ENCODE data around the gene ZNF492.

DNA sequence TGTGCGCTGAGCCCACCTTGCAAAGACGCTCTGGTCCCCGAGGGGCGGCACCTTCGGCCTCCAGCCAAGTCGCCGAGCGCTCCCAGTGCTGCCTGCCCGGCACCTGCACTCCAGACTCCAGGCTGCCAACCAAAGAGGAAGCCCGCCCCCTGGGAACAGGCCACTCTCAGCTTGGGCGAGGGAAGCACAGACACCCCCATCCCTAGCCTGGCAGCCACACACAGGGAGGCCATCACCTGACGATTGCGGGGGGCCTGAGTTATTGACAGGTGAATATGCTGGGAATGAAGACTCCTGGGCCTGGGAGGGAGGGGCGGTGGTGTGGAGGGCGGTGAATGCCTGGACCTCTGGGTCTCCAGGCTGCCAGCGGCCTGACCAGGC, 10.3 kb upstream of the ZNF492 start:
- TF ChIP-seq, protein P1, sequence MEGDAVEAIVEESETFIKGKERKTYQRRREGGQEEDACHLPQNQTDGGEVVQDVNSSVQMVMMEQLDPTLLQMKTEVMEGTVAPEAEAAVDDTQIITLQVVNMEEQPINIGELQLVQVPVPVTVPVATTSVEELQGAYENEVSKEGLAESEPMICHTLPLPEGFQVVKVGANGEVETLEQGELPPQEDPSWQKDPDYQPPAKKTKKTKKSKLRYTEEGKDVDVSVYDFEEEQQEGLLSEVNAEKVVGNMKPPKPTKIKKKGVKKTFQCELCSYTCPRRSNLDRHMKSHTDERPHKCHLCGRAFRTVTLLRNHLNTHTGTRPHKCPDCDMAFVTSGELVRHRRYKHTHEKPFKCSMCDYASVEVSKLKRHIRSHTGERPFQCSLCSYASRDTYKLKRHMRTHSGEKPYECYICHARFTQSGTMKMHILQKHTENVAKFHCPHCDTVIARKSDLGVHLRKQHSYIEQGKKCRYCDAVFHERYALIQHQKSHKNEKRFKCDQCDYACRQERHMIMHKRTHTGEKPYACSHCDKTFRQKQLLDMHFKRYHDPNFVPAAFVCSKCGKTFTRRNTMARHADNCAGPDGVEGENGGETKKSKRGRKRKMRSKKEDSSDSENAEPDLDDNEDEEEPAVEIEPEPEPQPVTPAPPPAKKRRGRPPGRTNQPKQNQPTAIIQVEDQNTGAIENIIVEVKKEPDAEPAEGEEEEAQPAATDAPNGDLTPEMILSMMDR (IDR thresholded peaks at IDR 0.05 in 8 of 11, conservative IDR thresholded peaks at IDR 0.05 in 3 of 11) = no peak
- TF ChIP-seq POLR2A (IDR thresholded peaks at IDR 0.05) = no peak
